Measurements from ENCODE around the gene MRGPRD. TPM values are rescaled to one million over a fixed set of nuclear protein-coding genes. Genes with fewer than 3 reads are reported as not detected.

Gene MRGPRD
- total RNA-seq, 1 experiment from 2014 or later: not detected

DNA sequence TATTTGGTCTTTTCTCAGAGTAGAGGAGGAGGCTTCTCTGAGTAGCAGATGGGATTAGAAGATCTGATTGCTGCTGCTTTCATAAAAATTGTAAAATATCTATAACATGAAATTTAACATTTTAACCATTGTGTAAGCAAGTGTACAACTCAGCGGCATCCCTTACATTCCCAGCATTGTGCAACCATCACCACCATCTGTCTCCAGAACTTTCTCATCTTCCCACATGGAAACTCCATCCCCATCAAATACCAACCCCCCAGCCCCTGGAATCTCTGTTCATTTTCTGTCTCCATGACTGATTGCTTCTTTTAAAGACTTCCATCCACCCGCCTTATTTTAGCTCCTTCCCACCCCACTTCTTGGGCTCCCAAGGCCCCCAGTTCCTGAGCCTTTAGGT is 32.3 kb downstream of the MRGPRD start:
- no peaks in the 10 kb centered on the region for H3K9me2 ChIP-seq (ENCODE audit: insufficient read depth)
- RAD21 ChIA-PET (ENCODE audit: low non-redundant PET in 1 of 2, low total read pairs in 2 of 2, uncharacterized antibody in 2 of 2, unreplicated experiment in 2 of 2): no interaction called here
- TF ChIP-seq CEBPB (IDR thresholded peaks at IDR 0.05; ENCODE audit: low read depth): no peak
- TF ChIP-seq FOSL1 (IDR thresholded peaks at IDR 0.05; ENCODE audit: low read depth): no peak
- TF ChIP-seq, protein P1, sequence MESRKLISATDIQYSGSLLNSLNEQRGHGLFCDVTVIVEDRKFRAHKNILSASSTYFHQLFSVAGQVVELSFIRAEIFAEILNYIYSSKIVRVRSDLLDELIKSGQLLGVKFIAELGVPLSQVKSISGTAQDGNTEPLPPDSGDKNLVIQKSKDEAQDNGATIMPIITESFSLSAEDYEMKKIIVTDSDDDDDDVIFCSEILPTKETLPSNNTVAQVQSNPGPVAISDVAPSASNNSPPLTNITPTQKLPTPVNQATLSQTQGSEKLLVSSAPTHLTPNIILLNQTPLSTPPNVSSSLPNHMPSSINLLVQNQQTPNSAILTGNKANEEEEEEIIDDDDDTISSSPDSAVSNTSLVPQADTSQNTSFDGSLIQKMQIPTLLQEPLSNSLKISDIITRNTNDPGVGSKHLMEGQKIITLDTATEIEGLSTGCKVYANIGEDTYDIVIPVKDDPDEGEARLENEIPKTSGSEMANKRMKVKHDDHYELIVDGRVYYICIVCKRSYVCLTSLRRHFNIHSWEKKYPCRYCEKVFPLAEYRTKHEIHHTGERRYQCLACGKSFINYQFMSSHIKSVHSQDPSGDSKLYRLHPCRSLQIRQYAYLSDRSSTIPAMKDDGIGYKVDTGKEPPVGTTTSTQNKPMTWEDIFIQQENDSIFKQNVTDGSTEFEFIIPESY (IDR thresholded peaks at IDR 0.05; ENCODE audit: extremely low read depth, insufficient replicate concordance, low read length): no peak
- no peak for TF ChIP-seq JUND (IDR thresholded peaks at IDR 0.05)
- no peaks in the 10 kb centered on the region for H3K36me3 ChIP-seq (ENCODE audit: control insufficient read depth in 1 of 2, insufficient read depth in 2 of 2, low read length in 2 of 2)
- DNase-seq (ENCODE audit: low read depth, low spot score) (no peak), ATAC-seq (no peak)
- no peak overlapping the region for H2AFZ ChIP-seq (ENCODE audit: low read depth, low read length, poor library complexity, severe bottlenecking)
- H3K9ac ChIP-seq (ENCODE audit: low read length): no peak overlapping the region
- CTCF ChIA-PET: no interaction called here
- no peaks in the 10 kb centered on the region for H3K79me2 ChIP-seq (ENCODE audit: insufficient read depth, low read length)
- POLR2A ChIA-PET: no interaction called here
- no TSS peak for BruUV-seq (replicated peaks)
- no peaks in the 10 kb centered on the region for H3K27me3 ChIP-seq (ENCODE audit: insufficient read depth, low read length)
- no peak overlapping the region for H3K4me3 ChIP-seq (replicated peaks in 1 of 2; ENCODE audit: low read depth in 1 of 2, low read length in 2 of 2)
- no peak overlapping the region for H3K27ac ChIP-seq (ENCODE audit: low read depth, low read length)
- H3K4me1 ChIP-seq (ENCODE audit: control insufficient read depth in 1 of 2, insufficient read depth in 2 of 2, low read length in 2 of 2): no peaks in the 10 kb centered on the region
- no peaks in the 10 kb centered on the region for H4K20me1 ChIP-seq (ENCODE audit: insufficient read depth)
- no peaks in the 10 kb centered on the region for H3K9me3 ChIP-seq (ENCODE audit: control insufficient read depth in 1 of 2, insufficient read depth in 1 of 2, low read depth in 1 of 2, low read length in 2 of 2)
- intact Hi-C loops (cut with micrococcal nuclease): no loop called here
- no peak overlapping the region for H3K4me2 ChIP-seq (ENCODE audit: low read length)

- no peak overlapping the region for H3K4me3 ChIP-seq (replicated peaks in 1 of 2; ENCODE audit: low read depth in 1 of 2, low read length in 2 of 2)
- H3K79me2 ChIP-seq (ENCODE audit: insufficient read depth, low read length): no peaks in the 10 kb centered on the region
- TF ChIP-seq, protein P1 (IDR thresholded peaks at IDR 0.05; ENCODE audit: extremely low read depth, insufficient replicate concordance, low read length): no peak
- ATAC-seq: no peak
- H2AFZ ChIP-seq (ENCODE audit: low read depth, low read length, poor library complexity, severe bottlenecking): no peak overlapping the region
- ChIA-PET RAD21 (ENCODE audit: low non-redundant PET in 1 of 2, low total read pairs in 2 of 2, uncharacterized antibody in 2 of 2, unreplicated experiment in 2 of 2) (no interaction called here), POLR2A (no interaction called here), CTCF (no interaction called here)
- H3K4me1 ChIP-seq (ENCODE audit: control insufficient read depth in 1 of 2, insufficient read depth in 2 of 2, low read length in 2 of 2): no peaks in the 10 kb centered on the region
- no peak overlapping the region for H3K9ac ChIP-seq (ENCODE audit: low read length)
- no peak overlapping the region for H3K27ac ChIP-seq (ENCODE audit: low read depth, low read length)
- intact Hi-C loops (cut with micrococcal nuclease): no loop called here
- H3K9me3 ChIP-seq (ENCODE audit: control insufficient read depth in 1 of 2, insufficient read depth in 1 of 2, low read depth in 1 of 2, low read length in 2 of 2): no peaks in the 10 kb centered on the region
- H3K36me3 ChIP-seq (ENCODE audit: control insufficient read depth in 1 of 2, insufficient read depth in 2 of 2, low read length in 2 of 2): no peaks in the 10 kb centered on the region
- no peaks in the 10 kb centered on the region for H3K9me2 ChIP-seq (ENCODE audit: insufficient read depth)
- no peak for DNase-seq (ENCODE audit: low read depth, low spot score)
- H4K20me1 ChIP-seq (ENCODE audit: insufficient read depth): no peaks in the 10 kb centered on the region
- no peak overlapping the region for H3K4me2 ChIP-seq (ENCODE audit: low read length)
- no TSS peak for BruUV-seq (replicated peaks)
- H3K27me3 ChIP-seq (ENCODE audit: insufficient read depth, low read length): no peaks in the 10 kb centered on the region
These were observed 33.6 kb downstream of the MRGPRD start for GRCh38 chr11:68947151-68947550.

All from HCT116 (cell line).